HG02763 (cell line): ENCODE results near the gene TNRC6A.
"Not testable (repeated sequence)": the region's sequence is repeated elsewhere in the genome, so short reads cannot be mapped to it uniquely, and the experiment has no call there.

Experiments used
- ATAC-seq: cut with Tn5 transposase; IDR thresholded peaks from one replicate; pipeline ENCODE4 v1.9.1; 2021; ENCODE audit warnings: mild to moderate bottlenecking, moderate library complexity; ENCODE audit not compliant: unreplicated experiment

TNRC6A gene

DNA sequence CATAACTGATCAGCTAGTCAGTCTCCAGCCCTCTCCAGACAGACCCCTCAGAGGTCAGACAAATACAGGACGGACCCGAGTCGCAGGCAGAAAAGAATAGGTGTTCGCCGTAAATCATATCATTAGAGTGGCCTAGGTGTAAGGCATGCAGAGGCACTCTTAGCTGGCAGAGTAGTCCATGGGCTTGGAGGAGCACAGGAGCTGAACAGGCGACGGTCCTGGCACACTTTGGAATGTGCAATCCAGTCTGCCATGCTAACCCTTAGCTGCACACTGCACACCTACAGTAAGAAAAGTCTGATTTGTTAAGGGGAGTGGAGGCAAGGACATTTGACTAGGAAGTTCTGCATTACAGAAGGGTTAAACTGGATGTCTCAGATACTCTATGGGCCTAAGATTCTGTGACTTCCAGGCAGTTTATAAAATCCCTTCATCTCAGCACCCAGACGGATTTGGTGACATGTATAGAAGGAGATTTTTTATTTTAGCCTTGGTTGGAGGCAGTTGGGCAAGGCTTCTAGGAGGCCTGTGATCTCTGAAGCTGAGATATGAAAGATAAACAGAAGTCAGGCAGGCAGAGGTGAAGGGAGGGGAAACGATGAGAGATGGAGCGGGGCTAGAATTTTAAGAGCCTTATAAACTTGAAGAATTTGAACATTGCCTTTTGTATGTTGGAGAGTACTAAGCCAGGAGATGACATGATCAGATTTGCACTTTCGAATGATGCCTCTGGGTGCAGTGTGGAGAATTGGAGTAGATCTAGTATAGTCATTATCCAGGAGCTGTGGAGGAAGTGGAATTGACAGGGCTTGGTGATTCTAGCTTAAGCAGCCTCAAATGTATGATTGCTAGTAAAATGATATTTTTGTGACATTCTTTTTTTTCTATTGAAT is 81.7 kb downstream of the TNRC6A start:
- no peak for ATAC-seq

DNA sequence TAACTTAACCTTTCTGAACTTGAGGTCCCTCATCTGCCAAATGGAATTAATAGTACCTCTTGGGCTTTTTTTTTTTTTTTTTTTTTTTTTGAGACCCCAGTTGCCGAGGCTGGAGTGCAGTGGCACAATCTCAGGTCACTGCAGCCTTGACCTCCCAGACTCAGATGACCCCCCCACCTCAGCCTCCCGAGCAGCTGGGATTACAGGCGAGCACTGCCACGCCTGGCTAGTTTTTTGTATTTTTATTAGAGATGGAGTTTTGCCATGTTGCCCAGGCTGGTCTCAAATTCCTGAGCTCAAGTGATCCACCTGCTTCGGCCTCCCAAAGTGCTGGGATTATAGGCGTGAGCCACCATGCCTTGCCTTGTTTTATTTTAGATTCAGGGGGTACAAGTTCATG is 83.4 kb downstream of the TNRC6A start:
- ATAC-seq: not testable (repeated sequence)

DNA sequence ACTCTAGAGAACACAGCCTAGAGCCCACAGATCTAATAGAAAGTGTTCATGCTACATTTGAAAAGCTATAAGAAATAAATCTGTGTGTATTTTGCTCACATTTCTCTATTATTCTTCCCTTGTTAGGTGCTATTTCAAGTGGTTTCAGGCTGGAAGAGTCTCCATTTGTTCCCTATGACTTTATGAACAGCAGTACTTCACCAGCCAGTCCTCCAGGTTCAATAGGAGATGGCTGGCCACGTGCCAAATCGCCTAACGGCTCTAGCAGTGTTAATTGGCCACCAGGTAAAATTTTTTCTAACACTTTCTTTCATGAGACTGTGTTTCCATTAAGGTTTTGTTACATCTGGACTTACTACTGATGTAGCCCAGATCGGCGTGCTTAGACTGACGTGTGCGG is 85.6 kb downstream of the TNRC6A start:
- no peak for ATAC-seq

DNA sequence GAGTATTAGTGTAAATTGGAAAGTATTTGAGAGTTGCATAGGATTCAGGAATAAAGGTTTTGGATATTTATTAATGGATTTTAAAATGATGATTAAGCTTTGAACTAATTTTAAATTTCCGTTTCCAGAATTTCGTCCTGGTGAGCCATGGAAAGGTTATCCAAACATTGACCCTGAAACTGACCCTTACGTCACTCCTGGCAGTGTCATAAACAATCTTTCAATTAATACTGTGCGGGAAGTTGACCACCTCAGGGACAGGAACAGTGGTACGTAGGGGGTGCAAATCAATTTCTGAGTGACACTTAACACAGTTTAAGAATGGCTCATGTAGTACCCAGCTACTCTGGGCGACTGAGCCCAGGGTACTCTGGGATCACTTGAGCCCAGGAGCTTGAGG is 87.2 kb downstream of the TNRC6A start:
- ATAC-seq: no peak

DNA sequence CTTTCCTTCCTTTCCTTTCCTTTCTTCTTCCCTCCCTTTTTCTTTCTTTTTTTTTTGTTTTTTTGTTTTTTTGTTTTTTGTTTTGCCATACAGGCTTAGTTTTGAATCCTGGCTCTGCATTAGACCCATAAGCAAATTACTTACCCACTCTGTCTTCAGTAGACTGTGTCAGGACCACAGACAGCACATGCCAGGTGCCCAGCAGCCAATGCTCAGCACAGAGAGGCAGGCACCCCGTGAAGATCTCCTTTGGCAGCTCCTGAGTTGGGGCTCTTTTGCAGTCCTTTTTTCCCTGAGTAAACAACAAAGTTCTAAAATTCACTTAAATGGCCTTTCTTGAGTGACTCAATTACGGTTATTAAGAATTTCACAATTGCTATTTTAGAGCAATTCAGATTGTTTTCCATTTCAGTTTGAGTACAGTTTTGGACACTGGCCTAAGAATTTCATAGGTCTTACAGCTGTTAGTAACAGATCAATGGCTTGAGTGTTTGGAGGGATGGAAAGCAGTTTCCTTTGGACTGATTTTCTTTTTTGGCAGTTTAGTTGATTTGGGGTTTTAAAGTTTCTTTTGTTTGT is 90.1 kb downstream of the TNRC6A start:
- no peak for ATAC-seq

DNA sequence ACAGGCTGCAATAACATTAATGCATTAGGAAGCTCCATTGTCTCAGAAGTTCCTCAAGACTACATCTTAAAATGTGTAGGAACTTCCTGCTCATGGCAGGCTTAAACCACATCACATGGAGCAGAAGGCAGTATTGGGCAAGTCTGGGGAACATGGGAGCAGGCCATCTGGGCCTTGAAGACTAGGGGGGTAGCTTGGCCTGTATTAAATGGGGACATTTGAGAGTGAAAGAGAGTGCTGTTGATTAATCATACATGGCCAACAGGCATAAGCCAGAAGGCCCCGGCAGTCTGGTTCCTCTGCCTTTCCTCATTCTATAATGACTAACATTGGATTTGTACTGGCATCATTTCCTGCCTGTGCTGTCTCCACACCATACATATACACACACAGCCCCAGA is 91.1 kb downstream of the TNRC6A start:
- no peak for ATAC-seq

DNA sequence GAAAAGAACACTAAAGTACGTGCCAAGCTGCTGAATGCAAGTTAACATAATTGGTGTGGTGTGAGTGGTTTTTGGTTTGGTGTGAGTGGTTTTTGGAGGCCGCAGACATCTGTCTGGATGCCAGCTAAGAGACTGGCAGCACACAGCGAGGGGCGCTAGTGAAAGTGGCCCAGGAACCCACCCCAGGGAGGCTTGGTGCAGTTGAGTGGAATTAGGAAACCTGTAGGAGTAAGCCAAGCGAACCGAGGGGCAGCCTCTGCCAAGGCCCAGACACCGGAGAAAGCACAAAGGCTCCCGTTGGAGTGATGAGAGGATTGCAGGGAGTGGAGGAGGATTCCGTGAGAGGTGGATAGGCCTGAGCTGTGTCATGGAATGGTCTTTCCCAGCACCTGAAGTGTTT is 91.7 kb downstream of the TNRC6A start:
- ATAC-seq: no peak

DNA sequence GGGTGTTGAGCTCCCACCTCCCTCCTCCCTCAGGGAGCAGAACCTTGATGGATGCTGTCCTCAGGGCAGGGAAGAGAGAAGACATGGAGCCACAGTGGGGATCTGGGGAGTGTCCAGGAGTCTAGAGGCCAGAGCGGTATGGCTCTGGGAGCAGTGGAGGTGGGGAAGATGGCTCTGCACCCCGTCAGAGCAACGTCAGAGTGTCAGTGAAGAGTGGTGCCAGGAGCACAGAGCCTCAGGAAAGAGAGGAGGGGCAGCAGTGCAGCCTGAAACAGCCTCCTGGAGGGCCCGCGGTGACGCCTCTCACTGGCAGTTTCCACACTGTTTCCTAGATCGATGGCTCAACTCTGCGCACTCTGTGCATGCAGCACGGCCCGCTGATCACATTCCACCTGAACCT is 93.1 kb downstream of the TNRC6A start:
- ATAC-seq: no peak

DNA sequence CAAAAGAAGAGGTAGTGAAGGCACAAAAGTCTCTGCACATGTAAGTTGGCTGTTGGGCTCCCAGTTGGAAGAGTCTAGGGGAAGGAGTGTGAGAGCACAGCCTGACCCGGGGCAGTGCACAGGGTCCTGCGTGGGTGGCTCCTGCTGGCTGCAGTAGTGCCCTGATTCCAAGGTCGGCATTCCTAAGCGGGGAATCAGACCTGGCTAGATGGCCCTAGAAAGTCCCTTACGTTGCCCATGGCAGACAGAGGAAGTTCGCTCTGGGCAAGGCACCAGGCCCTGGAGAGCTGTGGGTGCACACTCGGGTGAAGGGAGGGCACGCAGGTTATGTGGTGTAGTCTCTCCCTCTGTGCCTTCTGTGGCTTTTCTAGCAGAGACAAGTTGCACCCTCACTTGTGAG is 93.5 kb downstream of the TNRC6A start:
- ATAC-seq: no peak

DNA sequence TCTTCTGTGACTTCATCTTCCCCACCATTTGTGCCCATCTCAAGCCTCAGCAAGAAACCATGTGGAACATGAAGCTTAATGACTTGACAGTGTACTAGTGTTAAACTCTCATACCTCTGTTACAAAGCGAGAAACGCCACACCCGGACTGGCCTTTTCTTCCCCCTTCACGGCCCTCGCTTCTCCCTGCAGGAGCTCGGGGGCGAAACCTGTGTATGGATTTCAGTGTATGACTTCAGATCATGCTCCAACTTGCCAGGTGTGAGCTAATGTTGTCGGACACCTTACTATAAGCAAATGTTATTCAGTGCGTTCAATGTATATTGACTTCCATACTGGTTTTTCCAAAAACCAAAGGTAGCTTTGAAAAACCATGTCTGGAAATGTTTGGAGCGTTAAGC is 96.2 kb downstream of the TNRC6A start:
- no peak for ATAC-seq

DNA sequence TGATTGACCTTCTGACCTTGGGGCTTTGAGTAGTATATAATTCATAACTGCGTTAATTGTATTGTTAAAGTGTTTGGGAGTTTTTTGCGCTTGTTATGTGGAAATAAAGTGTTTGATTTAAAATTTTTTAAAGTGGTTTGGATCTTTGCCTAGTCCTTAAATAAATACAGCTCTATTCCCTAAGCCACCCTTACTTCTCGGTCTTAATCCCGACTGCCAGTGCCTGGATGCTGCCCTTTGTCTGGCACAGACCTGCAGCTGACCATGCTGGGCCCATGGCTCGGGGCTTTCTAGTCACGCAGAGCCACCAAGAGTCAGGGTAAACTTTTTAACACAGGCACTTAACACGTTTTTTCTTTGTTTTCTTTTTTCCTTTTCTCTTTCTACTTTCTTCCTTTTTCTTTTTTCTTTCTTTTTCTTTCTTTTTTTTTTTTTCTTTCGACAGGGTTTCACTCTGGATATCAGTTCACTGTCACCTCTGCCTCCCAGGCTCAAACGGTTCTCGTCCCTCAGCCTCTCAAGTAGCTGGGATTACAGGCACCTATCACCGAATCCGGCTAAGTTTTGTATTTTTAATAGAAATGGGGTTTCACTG is 96.7 kb downstream of the TNRC6A start:
- no peak for ATAC-seq

DNA sequence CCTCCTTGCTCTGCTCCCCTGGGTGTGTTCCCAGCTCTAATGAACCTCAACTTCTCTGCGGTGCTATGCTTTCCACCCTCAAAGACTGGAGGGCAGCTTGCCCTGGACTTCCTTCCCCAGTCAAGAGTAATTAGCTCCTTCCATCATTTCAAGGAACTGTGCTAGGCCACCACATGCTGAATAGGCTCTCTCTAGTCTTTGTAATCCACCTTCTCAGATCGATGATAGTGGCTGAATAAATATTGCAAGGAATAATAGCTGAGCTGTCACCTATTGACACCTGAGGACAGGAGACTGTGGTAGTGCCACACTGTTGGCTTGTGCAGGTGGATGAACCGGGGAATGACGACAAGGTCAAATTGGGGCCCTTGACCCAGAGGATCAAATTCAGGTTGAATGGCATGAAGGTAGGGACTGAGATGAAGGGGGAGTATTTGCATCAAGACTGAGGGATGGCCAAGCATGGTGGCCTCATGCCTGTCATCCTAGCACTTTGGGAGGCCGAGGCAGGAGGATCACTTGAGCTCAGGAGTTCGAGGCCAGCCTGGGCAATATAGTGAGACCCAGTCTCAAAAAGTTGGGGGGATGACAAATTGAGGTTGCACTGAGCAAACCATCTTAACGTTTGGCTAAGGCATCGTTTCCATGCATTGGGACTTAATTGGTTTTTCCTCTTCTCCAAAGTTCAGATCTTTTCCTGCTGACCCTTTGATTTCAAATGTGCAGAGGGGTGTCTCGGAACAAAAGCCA is 97.5 kb downstream of the TNRC6A start:
- ATAC-seq: no peak

DNA sequence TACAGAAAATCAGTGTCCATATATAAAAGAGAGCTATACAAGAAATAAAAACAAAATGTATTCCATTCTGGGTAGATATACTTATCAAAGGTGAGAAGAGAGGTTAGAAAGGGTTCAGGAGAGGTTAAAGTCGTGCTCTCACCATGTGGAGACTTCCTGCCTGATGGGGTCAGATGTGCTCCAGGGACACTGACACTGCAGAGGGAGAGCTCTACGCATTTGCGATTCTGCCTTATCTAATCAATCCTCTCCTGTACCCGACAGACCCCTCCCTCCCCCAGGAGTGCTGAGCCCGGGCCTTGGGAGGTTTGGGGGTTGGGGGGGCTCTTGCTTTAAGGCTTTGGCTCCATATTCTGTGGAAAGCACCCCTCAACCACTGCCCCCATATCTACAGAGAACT is 99.7 kb downstream of the TNRC6A start:
- no peak for ATAC-seq

DNA sequence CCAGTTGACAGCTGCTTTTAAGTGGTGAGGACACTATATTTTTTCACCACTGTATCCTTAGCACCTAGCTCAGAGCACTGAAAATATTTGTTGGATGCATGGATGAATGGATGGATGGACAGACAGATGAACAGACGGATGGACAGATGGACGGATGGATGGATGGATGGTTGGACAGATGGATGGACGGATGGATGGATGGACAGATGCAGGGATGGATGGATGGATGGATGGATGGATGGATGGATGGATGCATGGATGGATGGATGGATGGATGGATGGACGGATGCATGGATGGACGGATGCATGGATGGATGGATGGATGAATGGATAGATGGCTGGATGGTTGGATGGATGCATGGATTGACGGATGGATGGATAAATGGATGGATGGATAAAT is 103.9 kb downstream of the TNRC6A start:
- no peak for ATAC-seq

DNA sequence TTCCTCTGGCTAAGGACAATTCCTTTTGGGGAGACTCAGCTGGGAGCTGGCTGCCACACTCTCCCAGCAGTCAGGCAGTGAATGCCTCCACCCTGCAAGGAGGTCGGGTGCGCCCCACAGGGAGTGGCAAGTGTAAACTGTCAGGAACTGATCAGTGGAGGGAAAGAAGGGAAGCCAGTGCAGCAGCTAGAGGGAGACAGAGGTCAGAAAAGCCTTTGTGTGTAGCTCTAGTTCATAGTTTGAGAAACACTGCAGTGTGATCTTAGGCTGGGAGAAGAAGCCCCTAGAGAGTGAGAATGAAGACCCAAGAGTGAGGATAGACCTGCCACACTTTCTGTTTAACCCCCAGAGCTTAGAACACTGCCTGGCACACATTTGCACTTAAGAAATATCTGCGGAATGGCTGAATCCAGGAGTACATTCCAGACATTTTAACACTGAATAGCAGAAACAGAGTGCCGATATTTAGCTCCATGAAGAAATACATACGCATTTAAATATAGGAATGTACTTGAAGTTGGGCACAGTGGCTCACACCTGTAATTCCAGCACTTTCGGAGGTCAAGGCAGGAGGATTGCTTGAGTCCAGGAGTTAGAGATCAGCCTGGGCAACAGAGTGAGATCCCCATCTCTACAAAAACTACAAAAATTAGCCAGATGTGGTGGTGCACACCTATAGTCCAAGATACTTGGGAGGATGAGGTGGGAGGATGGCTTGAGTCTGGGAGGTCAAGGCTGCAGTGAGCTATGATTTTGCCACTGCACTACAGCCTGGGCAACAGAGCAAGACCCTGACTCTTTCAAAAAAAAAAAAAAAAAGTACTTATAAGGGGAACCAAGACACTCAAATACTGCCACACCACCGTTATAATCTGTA is 105.2 kb downstream of the TNRC6A start:
- ATAC-seq: no peak

DNA sequence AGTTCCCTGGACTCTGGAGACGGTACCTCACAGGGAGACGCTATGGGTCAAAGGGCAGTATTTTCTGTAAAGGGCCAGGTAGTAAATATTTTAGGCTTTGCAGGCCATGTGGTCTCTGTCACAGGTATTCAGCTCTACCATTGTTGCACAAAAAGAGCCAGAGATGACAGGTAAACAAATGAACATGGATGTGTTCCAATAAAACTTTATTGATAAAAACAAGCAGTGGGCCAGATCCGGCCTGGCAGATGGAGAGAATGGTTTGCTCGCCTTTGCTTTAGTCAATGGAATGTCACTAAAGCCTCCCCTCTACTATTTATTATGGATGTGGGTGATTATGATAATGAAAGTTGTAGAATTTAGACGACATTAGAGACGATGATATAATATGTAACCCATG is 107.4 kb downstream of the TNRC6A start:
- no peak for ATAC-seq

DNA sequence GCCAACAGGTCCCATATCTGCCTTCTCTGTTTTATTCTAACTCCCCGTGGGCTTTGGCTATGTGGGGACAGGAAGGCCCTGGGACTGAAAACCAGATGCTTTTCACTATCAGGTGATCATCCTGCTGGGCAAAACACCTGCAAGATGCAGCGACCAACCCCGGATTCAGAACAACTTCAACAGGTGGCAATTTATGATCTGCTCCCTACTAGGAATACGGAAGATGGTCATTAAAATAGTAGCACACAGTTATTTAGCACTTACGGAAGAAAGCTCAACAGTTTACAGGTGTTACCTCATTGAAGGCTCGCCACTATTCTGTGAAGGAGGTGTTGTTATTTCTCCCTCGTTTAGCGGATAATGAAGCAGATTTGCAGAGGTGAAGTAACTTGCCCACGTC is 108.5 kb downstream of the TNRC6A start:
- no peak for ATAC-seq

DNA sequence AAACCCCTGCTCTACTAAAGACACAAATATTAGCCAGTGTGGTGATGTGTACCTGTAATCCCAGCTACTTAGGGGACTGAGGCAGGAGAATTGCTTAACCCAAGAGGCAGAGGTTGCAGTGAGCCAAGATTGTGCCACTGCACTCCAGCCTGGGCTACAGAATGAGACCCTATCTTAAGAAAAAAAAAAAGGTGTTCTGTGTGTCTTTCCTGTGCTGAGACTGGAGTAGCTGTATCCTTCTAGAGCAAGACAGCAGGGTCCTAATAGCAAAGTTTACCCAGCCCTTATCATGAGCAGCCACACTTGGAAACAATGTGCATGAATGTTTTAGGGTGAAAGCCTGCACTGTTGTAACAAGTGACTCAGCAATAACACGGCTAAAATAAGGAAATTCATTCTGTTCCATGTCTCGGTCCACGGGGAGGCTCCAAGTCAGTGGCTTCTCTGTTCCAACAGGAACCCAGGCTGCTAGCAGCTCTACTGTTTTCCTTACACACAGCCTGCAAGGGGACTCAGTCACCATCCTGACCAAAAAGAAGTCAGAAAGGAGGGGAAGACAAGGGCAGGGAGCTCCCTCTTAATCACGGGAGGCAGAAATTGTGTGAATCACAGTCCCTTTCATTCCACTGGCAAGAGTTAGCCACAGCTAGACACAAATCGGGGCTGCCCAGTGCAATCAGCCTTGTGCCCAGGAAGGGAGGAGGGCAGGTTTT is 109.3 kb downstream of the TNRC6A start:
- ATAC-seq: no peak

DNA sequence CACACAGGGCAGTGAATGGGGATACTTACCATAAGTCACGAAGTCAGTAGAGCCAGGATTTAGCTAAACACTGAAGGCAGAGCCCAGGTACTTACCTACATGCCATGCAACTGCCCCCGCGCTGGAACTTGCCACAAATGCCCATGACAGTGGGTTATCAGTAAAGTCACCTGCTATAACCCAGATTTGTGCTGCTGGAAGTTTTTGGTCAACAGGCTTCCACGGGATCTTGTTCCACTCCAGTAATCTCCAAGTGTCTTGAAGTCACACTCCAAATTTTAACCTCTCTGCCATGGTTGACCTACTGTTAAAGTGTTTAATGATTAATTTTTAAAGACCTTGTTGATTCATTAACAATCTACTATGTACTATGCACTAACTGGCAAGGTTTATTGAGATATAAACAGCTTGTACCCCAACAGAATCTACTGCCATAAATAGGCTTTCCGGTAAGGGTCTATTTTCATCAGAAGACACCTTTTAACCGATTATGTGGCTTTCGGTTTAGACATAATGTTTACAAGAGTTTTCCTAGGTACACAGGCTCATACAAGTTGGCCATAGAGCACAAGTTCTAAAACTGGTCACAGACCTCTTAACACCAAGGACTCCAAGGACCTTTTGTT is 110.0 kb downstream of the TNRC6A start:
- ATAC-seq: no peak

DNA sequence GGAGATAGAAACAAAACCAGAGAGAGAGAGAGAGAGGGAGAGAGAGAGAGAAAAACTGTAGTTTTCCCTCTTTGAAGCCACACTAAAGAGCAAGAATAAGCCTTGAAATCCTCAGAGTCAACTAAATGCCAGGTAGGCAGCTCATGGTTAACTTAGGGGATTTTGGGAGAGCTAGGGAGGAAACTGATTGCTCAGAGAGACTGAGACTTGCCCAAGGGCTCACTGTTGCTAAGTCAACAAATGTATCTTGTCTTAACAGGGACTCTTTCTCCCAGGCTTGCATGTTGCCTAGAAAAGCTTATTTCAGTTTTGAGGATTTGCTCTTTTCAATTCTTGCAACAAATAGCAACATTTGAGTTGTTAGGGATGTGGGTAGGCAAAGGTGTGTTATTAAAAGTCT is 111.8 kb downstream of the TNRC6A start:
- ATAC-seq: no peak
